ENCODE measurements around the gene TPD52L1. TPM values are rescaled to one million over a fixed set of nuclear protein-coding genes. Genes with fewer than 3 reads are reported as not detected.

TPD52L1 gene
- total and polyA plus RNA-seq, 2 of the 13 experiments (the other 11 are each of a cell fraction or from before 2014, with no cell fraction given) = 0.49 to 0.53 TPM

- H3K27me3 ChIP-seq (ENCODE audit: control insufficient read depth in 1 of 2, insufficient read depth in 2 of 2, low read length in 2 of 2) = no peaks in the 10 kb centered on the region
- intact Hi-C loops (cut with micrococcal nuclease; ENCODE audit: unreplicated experiment) = no loop called here
- H4K20me1 ChIP-seq (ENCODE audit: insufficient read depth, low read length) = no peaks in the 10 kb centered on the region
- no peak overlapping the region for H3K9ac ChIP-seq (ENCODE audit: insufficient read depth, low read depth, low read length)
- peaks cover 1 to 22% of the 10 kb centered on the region in 2 experiments; a peak in 4 of 5 replicates for H3K36me3 ChIP-seq (replicated peaks in 1 of 2; ENCODE audit: control insufficient read depth in 1 of 2, insufficient read depth in 2 of 2, low read length in 2 of 2)
- H3K9me3 ChIP-seq (ENCODE audit: low read length) = no peaks in the 10 kb centered on the region
- no peak overlapping the region for H3K4me3 ChIP-seq (replicated peaks in 1 of 3; ENCODE audit: insufficient read depth in 1 of 3, low read depth in 2 of 3, low read length in 3 of 3)
- H3K27ac ChIP-seq (ENCODE audit: extremely low read length, insufficient read depth, low read length) = no peak overlapping the region
- no peak overlapping the region for H3K4me2 ChIP-seq (ENCODE audit: low read depth, low read length)
- in situ Hi-C loops (cut with HindIII; ENCODE audit: extremely low pct_ligation_motif_present, low pct_unique_long_range_greater_than_20kb) = no loop called here
- ChIA-PET POLR2A (no interaction called here), CTCF (ENCODE audit: low intra/inter-chr PET ratio, low total read pairs) (no interaction called here)
- H2AFZ ChIP-seq (ENCODE audit: low read length) = no peak overlapping the region
- BruUV-seq (replicated peaks) = no TSS peak
- ATAC-seq (no peak), FAIRE-seq (no peak), DNase-seq (ENCODE audit: low spot score) (no peak)
- 98% methylated on average over 4 of the region's 4 CpGs for WGBS (ENCODE audit: low lambda C conversion rate)
- no peaks in the 10 kb centered on the region for H3K4me1 ChIP-seq (ENCODE audit: insufficient read depth, low read length)
- no peaks in the 10 kb centered on the region for H3K79me2 ChIP-seq (ENCODE audit: insufficient read depth, low read length)
- TF ChIP-seq ZNF792 (CRISPR knock-in tag; IDR thresholded peaks at IDR 0.05) (no peak), SAP130 (CRISPR knock-in tag; IDR thresholded peaks at IDR 0.05; ENCODE audit: low read depth) (no peak), MBD4 (IDR thresholded peaks at IDR 0.05; ENCODE audit: borderline replicate concordance, low read length) (no peak), NRL (CRISPR knock-in tag; IDR thresholded peaks at IDR 0.05; ENCODE audit: borderline replicate concordance) (no peak), ZNF207 (IDR thresholded peaks at IDR 0.05; ENCODE audit: borderline replicate concordance) (no peak), MAZ (IDR thresholded peaks at IDR 0.05; ENCODE audit: borderline replicate concordance, low read depth, low read length) (no peak), MAZ (CRISPR knock-in tag; IDR thresholded peaks at IDR 0.05; ENCODE audit: low read depth) (no peak), BRCA1 (CRISPR knock-in tag; IDR thresholded peaks at IDR 0.05) (no peak), ZNF121 (CRISPR knock-in tag; IDR thresholded peaks at IDR 0.05) (no peak), SIN3A (IDR thresholded peaks at IDR 0.05; ENCODE audit: borderline replicate concordance, low read depth, low read length) (no peak), STAG1 (CRISPR knock-in tag; IDR thresholded peaks at IDR 0.05) (no peak), FOXA3 (CRISPR knock-in tag; IDR thresholded peaks at IDR 0.05) (no peak), ZNF782 (CRISPR knock-in tag; IDR thresholded peaks at IDR 0.05; ENCODE audit: borderline replicate concordance) (no peak), PHF5A (CRISPR knock-in tag; IDR thresholded peaks at IDR 0.05; ENCODE audit: low read depth, unreplicated experiment) (no peak)
- TF ChIP-seq, protein P1, sequence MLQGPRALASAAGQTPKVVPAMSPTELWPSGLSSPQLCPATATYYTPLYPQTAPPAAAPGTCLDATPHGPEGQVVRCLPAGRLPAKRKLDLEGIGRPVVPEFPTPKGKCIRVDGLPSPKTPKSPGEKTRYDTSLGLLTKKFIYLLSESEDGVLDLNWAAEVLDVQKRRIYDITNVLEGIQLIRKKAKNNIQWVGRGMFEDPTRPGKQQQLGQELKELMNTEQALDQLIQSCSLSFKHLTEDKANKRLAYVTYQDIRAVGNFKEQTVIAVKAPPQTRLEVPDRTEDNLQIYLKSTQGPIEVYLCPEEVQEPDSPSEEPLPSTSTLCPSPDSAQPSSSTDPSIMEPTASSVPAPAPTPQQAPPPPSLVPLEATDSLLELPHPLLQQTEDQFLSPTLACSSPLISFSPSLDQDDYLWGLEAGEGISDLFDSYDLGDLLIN (CRISPR knock-in tag; IDR thresholded peaks at IDR 0.05; ENCODE audit: borderline replicate concordance) = no peak
- TF ChIP-seq, protein P2, sequence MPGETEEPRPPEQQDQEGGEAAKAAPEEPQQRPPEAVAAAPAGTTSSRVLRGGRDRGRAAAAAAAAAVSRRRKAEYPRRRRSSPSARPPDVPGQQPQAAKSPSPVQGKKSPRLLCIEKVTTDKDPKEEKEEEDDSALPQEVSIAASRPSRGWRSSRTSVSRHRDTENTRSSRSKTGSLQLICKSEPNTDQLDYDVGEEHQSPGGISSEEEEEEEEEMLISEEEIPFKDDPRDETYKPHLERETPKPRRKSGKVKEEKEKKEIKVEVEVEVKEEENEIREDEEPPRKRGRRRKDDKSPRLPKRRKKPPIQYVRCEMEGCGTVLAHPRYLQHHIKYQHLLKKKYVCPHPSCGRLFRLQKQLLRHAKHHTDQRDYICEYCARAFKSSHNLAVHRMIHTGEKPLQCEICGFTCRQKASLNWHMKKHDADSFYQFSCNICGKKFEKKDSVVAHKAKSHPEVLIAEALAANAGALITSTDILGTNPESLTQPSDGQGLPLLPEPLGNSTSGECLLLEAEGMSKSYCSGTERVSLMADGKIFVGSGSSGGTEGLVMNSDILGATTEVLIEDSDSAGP (CRISPR knock-in tag; IDR thresholded peaks at IDR 0.05; ENCODE audit: borderline replicate concordance) = no peak
- TF ChIP-seq, protein P3, sequence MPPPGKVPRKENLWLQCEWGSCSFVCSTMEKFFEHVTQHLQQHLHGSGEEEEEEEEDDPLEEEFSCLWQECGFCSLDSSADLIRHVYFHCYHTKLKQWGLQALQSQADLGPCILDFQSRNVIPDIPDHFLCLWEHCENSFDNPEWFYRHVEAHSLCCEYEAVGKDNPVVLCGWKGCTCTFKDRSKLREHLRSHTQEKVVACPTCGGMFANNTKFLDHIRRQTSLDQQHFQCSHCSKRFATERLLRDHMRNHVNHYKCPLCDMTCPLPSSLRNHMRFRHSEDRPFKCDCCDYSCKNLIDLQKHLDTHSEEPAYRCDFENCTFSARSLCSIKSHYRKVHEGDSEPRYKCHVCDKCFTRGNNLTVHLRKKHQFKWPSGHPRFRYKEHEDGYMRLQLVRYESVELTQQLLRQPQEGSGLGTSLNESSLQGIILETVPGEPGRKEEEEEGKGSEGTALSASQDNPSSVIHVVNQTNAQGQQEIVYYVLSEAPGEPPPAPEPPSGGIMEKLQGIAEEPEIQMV (CRISPR knock-in tag; IDR thresholded peaks at IDR 0.05; ENCODE audit: low read depth) = no peak
Observed at GRCh38 chr6:125270380-125270779, 116.8 kb downstream of the TPD52L1 start.
